Left colon (tissue), 2 donors: Measurements from ENCODE around the gene KCNIP3. TPM values are rescaled to one million over a fixed set of nuclear protein-coding genes. Genes with fewer than 3 reads are reported as not detected.

Experiments used
- ATAC-seq: fragments of 200-7000 bp; cut with Tn5 transposase; one replicate; pipeline ENCODE4 v1.9.1; 2020; ENCODE audit warnings: mild to moderate bottlenecking, moderate library complexity
- DNase-seq, 2 donors: peaks; one replicate each; pipeline ENCODE4 v3.0.0-alpha.2; 2020
- intact Hi-C, 2 donors: fragments of 100-400 bp; cut with DNase I in 1 of 2; cut with micrococcal nuclease in 1 of 2; formaldehyde crosslinking; loops; one replicate each; pipeline versions ENCODE4 v1.11.2 to v1.14.0; 2022; cut with DNase I, micrococcal nuclease
- total RNA-seq, 2 donors: library from RNA; stranded (reverse); fragmentation: NEBNext Ultra II Directional; extraction: Animal tissue kit (Norgen Biotek cat#: 25700); gene quantifications; one replicate each; pipeline ENCODE4 v1.2.1, GENCODE V29; 2021
- donor health status: DM: no; HTN: no; CAD: no.
- donor health status: DM: yes; HTN: yes; CAD: no.

KCNIP3 gene
- total RNA-seq, 2 donors from 2014 or later, result 3.0 to 4.7 TPM

- DNase-seq, result no peak
- ATAC-seq, result no peak
- intact Hi-C loops, result no loop called here
These were observed 11.4 kb downstream of the KCNIP3 start for GRCh38 chr2:95308426-95308990.

- DNase-seq (no peak), ATAC-seq (no peak)
- intact Hi-C loops, result no loop called here
These were observed 12.5 kb downstream of the KCNIP3 start for GRCh38 chr2:95309599-95309998.

- ATAC-seq (no peak), DNase-seq (no peak)
- intact Hi-C loops, result no loop called here
These were observed 13.1 kb downstream of the KCNIP3 start for GRCh38 chr2:95310216-95310615.

GRCh38 chr2:95310651-95311050, 13.5 kb downstream of the KCNIP3 start:
- DNase-seq (peak in 1 of 2 donors; percentile 25), ATAC-seq (peak; percentile 70)
- intact Hi-C loops, result no loop called here

GRCh38 chr2:95311815-95312542, 14.8 kb downstream of the KCNIP3 start:
- intact Hi-C loops, result no loop called here
- no peak for ATAC-seq
- no peak for DNase-seq

GRCh38 chr2:95312543-95313201, 15.5 kb downstream of the KCNIP3 start:
- intact Hi-C loops, result no loop called here
- no peak for ATAC-seq

GRCh38 chr2:95313296-95314131, 16.4 kb downstream of the KCNIP3 start:
- no peak for ATAC-seq
- intact Hi-C loops, result no loop called here
- DNase-seq, result no peak

More at GRCh38 chr2:95312543-95313201, 15.5 kb downstream of the KCNIP3 start:
- DNase-seq, result no peak

- intact Hi-C loops, result no loop called here
- ATAC-seq (no peak), DNase-seq (no peak)
These were observed 17.4 kb downstream of the KCNIP3 start for GRCh38 chr2:95314598-95314963.

GRCh38 chr2:95314964-95315611, 17.9 kb downstream of the KCNIP3 start:
- DNase-seq, result peak in 1 of 2 donors; percentile 59
- intact Hi-C loops, result no loop called here
- ATAC-seq, result peak; percentile 80

GRCh38 chr2:95315801-95316411, 18.8 kb downstream of the KCNIP3 start:
- intact Hi-C loops, result no loop called here
- no peak for DNase-seq
- ATAC-seq, result no peak

GRCh38 chr2:95316466-95317122, 19.4 kb downstream of the KCNIP3 start:
- DNase-seq, result no peak
- intact Hi-C loops, result no loop called here
- no peak for ATAC-seq

GRCh38 chr2:95317123-95317500, 20.0 kb downstream of the KCNIP3 start:
- intact Hi-C loops, result no loop called here
- ATAC-seq, result no peak
- DNase-seq, result no peak

GRCh38 chr2:95317665-95318425, 20.7 kb downstream of the KCNIP3 start:
- DNase-seq (no peak), ATAC-seq (no peak)
- intact Hi-C loops, result no loop called here

- DNase-seq (no peak), ATAC-seq (no peak)
- intact Hi-C loops, result no loop called here
These were observed 21.5 kb downstream of the KCNIP3 start for GRCh38 chr2:95318431-95319220.

- intact Hi-C loops, result no loop called here
- ATAC-seq (no peak), DNase-seq (no peak)
These were observed 22.6 kb downstream of the KCNIP3 start for GRCh38 chr2:95319481-95320343.

GRCh38 chr2:95320344-95320712, 23.2 kb downstream of the KCNIP3 start:
- DNase-seq (no peak), ATAC-seq (no peak)
- intact Hi-C loops, result no loop called here
